Suprapubic skin (tissue), 4 donors: Measurements from ENCODE around the gene PRPSAP1.

Experiments
- CTCF ChIP-seq, 2 donors: fragments of 200-600 bp in 1 of 2; fragments of 450-650 bp in 1 of 2; sonication (generic) in 1 of 2; IDR thresholded peaks; one replicate each; pipeline ENCODE4 v1.5.1; 2016 to 2019; ENCODE audit warnings: antibody characterized with exemption in 2 of 2, mild to moderate bottlenecking in 1 of 2, moderate library complexity in 1 of 2
- EP300 ChIP-seq: sonication (generic); formaldehyde crosslinking; IDR thresholded peaks from one replicate; pipeline ENCODE4 v1.6.1; 2017; ENCODE audit warnings: antibody characterized with exemption
- POLR2A ChIP-seq, 2 donors: fragments of 450-650 bp; IDR thresholded peaks; one replicate each; pipeline ENCODE4 v1.6.1; 2017; ENCODE audit warnings: antibody characterized with exemption in 2 of 2, mild to moderate bottlenecking in 2 of 2, moderate library complexity in 2 of 2
- POLR2AphosphoS5 ChIP-seq, 3 donors: sonication (generic); formaldehyde crosslinking; IDR thresholded peaks; one replicate each; pipeline ENCODE4 v1.6.1; 2017; ENCODE audit warnings: antibody characterized with exemption in 3 of 3

DNA sequence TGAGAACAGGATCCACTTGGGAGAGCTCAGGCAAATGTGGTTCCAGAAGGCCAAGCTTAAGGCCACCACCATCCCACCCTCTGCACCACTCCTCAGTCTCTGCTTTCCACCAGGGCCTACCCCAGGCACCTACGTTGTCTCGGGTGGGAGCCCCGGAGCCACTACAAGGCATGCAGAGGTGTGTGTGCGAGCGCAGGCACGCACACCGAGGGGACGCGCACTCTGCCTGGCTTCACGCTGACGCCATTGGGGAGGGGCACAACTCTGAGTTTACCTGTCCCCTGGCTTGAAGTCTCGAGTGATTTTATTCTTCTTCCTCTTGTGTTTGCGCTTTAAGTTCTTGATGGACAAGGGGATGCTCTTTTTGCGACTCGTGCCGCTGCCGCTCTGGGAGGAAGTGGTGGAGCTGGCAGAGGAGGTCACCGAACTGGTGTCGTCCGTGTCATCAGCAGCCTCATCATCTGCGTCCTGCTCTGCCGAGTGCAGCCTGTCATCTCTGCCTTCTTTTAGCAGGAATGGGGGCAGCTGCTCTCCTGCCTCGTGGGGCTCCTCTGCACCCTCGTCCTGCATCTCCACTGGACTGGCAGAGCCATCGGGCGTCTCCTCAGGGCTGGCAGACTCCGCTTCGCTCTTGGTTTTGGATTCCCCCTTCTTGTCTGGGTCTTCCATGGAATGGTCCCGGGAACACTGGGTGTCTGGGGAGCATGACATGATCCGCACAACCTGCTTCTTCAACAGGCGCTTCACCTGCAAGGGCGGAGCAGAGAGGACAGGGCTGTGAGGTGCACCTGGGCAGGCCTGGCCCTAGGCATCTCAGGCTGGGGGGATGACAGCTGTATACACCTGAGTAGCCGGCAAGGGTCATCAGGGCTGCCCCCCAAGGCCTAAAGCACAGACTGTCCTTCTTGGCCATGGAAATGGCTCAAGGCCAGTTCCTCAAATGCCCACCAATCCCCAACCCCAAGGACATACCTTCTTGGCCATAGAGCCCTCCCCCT is 45.8 kb upstream of the PRPSAP1 start:
- no peak for TF ChIP-seq CTCF (IDR thresholded peaks at IDR 0.05)
- no peak for TF ChIP-seq POLR2A (IDR thresholded peaks at IDR 0.05)
- no peak for TF ChIP-seq POLR2AphosphoS5 (IDR thresholded peaks at IDR 0.05)
- TF ChIP-seq EP300, result no peak
